Activated CD4-positive, alpha-beta T cell treated with anti-CD3 and anti-CD28 coated beads for 24 hours (primary cell): ENCODE data around the gene ANLN.

Experiments
- DNase-seq, 2 donors: peaks; one replicate each; pipeline ENCODE4 v3.0.0-alpha.2; 2020; ENCODE audit warnings: low read depth in 2 of 2

Gene ANLN, protein sequence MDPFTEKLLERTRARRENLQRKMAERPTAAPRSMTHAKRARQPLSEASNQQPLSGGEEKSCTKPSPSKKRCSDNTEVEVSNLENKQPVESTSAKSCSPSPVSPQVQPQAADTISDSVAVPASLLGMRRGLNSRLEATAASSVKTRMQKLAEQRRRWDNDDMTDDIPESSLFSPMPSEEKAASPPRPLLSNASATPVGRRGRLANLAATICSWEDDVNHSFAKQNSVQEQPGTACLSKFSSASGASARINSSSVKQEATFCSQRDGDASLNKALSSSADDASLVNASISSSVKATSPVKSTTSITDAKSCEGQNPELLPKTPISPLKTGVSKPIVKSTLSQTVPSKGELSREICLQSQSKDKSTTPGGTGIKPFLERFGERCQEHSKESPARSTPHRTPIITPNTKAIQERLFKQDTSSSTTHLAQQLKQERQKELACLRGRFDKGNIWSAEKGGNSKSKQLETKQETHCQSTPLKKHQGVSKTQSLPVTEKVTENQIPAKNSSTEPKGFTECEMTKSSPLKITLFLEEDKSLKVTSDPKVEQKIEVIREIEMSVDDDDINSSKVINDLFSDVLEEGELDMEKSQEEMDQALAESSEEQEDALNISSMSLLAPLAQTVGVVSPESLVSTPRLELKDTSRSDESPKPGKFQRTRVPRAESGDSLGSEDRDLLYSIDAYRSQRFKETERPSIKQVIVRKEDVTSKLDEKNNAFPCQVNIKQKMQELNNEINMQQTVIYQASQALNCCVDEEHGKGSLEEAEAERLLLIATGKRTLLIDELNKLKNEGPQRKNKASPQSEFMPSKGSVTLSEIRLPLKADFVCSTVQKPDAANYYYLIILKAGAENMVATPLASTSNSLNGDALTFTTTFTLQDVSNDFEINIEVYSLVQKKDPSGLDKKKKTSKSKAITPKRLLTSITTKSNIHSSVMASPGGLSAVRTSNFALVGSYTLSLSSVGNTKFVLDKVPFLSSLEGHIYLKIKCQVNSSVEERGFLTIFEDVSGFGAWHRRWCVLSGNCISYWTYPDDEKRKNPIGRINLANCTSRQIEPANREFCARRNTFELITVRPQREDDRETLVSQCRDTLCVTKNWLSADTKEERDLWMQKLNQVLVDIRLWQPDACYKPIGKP

DNA sequence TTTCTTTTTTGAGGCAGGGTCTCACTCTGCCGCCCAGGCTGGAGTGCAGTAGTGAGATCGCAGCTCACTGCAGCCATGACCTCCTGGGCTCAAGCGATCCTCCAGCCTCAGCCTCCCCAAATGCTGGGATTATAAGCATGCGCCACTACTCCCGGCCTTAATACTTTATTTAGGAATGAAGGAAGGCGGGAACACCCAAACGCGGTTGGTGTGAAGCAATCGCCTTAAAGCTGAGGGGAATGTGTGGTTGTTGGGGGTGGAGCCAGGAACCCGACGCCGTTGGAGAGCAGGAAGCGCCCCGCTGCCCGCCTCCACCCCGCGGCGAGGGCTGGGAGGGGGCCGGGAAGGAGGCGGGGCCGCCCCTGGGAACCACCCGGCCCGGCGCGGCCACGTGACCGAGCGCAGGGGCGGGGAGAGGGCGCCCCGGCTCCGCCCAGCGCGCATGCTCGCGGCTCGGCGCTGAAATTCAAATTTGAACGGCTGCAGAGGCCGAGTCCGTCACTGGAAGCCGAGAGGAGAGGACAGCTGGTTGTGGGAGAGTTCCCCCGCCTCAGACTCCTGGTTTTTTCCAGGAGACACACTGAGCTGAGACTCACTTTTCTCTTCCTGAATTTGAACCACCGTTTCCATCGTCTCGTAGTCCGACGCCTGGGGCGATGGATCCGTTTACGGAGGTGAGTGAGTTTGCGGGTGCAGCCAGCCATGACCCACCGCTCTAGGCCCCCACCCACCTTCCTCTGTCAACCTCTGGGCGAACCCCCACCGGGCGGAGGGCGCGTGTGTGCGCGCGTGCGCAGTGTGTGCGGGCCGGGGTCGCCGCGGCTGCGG, at the start of gene ANLN:
Gene ANLN (plus strand): TSS at position 492 of the 828 bp plus-strand sequence. CDS start 165 bp downstream, at position 657.
- DNase-seq: peak; percentile 72 to 76

DNA sequence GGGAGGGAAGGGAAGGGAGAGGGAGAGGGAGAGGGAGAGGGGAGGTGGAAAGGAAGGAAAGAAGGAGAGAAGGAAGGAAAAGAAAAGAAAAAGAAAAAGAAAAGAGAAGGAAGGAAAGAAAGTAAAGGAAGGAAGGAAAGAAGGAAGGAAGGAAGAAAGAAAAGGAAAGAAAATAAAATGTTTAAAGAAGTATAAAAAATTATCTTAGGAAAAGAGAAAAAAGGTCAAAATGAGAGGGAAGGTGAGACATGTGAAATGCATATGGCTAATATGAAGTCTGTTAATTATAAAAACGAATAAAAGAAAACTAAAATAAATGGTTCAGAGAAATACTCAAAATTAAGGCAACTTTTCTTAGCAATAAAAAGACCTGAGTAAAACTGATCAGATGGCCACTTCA, 46.1 kb upstream of the ANLN start:
- no peak for DNase-seq

DNA sequence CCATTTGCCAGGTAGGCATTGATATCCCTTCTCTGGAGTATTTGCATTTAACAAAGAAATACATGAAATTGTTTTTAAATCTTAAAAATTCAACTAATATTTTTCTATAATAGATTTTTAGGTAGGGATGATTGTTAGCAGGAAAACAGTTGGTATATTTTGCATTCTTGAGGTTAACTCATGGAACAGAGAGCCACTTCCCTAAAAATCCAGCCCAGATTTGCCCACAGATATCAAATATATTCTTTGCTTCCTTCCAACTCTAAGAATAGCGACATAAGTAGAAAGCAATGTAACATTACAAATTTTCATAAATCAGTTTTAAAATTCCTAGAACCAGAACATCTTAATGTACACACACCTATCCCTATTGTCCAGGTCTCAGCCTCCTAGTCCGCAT, 45.0 kb upstream of the ANLN start:
- no peak for DNase-seq

DNA sequence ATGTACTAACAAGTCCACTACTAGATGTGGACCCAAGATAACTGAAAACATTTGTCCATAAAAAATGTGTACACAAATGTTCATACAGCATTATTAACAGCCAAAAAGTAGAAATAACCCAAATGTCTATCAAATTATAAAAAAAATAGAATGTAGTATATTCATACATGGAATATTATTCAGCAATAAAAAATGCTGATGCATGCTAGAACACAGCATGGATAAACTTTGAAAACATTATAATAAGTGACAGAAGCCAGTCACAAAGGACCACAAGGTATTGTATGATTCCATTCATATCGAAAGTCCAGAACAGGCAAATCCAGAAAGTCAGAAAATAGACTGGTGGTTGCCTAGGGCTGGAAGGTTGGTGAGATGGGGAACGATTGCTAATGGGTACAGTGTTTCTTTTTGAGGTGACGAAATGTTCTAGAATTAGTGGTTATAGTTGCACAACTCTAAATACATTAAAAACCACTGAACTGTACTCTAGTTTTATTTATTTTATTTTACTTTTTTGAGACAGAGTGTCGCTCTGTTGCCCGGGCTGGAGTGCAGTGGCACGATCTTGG, 43.3 kb upstream of the ANLN start:
- no peak for DNase-seq

DNA sequence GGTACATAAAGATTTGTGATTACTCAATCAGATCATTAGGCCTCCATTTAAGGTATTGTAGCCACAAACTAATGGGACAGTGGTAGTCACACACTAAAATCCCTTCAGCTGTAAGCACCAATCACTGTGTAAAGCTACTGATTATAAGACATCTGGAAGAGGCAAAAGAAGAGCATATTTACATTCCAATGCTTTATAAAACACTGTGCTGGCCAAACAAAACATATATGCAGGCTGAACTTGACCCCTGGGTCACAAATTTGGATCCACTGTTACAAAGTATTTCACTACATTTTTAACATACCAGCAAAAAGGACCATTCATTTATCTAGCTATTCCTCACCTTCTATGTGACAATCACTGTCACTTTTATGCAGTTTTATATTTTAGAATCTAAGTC, 41.4 kb upstream of the ANLN start:
- no peak for DNase-seq

DNA sequence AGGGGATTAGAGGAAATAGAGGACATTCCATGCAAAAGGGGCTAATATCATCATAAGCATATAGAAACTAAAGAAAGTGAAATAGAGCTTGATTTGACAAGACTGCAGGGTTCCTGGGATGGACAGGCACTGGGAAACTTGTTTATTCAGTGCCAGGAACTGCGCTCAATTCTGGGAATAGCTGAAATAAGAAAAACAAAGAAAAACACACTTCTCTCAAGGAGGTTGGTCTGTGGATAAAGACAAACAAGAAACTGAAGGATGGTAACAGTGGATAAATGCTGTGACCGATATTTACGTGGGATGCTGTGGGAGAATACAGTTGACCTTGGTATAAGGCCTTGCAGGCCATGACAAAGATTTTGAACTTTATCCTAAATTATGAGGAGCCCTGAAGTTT, 40.9 kb upstream of the ANLN start:
- no peak for DNase-seq

DNA sequence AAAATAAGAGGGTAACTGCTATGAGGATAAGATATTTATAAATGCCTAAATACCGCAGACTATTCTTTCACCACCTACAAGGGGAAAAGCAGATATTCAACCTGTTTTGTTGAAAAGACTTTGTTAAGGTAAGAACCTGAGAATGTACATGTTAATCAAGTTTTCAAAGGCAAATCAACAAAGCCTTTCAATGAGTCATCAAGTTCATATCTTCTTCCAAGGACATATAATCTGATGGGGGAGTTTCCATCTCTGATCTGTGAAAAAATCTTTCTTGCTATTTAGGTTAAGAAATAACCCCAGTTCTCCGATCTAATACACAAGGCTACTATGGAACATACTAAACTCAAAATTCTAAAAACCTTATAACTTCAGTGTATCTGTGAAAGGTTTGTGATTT, 40.0 kb upstream of the ANLN start:
- no peak for DNase-seq

DNA sequence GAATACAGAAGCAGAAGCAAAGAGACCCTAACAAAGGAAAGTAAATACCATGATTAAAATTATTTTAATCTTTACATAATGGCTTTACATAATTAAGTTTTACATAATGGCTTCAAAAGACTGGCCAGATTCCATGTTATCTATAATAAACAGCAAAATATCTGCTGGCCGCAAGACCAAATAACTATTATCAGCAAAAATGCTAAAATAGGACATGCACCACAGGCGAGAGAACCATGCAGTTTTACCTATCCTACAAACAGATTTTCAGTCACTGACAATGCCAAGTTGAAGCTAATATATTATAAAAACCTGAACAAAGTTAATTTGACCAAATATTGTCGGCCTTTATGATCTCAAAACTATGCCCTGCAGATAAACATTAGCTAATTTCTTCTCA, 34.2 kb upstream of the ANLN start:
- DNase-seq: no peak

DNA sequence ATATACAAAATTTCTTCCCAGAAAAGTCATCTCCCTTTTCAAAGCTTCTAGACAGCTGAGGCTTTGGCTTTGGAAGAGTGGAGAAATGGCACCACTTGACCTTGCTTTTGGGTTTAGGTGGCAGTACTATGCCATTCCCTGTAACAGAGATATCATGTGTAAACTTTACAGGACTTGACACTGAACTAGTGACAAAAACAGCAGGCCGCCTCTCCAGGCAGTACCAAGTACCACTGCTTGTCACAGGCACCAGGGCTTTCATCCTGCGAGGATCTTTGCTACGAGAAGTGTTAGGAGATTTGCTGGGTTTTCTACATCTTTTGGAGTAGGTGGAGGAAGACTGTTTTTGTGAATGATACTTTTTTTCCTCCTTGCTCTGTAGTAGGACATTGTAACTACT, 32.6 kb upstream of the ANLN start:
- no peak for DNase-seq

DNA sequence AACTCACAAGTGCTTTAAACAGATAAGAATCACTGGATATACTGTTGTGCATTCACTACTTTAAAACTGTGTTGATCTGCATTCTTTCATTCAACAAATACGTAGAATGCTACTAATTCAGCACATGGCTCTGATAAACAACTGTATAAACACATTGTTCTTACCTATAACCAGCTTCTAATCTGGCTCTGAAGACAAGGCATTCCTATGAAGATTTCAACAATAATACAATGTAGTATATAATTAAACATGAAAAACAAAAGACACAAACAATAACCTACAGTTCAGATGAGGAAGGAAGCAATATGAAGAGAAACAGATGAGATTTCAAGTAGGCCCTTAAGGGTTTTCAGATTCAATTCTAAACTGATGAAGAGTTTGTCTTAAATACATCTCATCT, 31.1 kb upstream of the ANLN start:
- no peak for DNase-seq

DNA sequence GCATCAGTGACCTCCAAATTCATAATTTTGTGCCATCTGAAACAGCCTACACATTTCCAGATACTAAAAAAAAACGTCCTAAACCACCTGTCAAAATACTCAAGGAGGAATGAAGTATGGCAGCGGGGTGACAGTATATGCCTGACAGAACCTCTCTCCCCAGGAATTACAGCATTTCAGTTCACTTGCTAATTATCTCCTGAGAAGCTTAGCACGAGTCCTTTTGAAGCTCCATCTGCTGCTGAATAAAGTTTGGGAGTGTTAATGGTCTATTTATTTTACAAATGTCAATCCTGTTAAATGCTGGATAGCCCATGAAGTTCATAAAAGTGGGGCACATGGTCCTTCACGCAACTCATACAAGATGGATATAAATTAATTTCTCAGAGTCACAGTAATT, 29.4 kb upstream of the ANLN start:
- DNase-seq: no peak

DNA sequence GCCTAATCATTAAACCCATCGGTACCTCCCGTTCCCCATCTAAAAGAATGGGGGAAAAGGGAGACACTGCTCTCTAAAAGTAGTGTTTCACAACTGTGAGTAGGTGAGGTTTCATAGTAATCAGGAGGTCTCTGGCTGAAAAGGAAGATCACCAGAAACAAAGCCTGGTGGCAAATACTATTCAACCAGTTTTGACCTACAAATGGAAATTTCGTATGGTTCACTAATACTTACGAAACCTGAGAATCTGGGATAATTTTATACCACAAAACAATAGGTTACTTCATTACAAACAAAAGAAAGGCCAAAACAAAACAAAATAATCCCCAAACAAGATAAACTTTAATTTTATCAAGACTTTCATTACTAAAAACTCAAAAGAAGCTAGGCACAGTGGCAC, 28.4 kb upstream of the ANLN start:
- DNase-seq: no peak

DNA sequence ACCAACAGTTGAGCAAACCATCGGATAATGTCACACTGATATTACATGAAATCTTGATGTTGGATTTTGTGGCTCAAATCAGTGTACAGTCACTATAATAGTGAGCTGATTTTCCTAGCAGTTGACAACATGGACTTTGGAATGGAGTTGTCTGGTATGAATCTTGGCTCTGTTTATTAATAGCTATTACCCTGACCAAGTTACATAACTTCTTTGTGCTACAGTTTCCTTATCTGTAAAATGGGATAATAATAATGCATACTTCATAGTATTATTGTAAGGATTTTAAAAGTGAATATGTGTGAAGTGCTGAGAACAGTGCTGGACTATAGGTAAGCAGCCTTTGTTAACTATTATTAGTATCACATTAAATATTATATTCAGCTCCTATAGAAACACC, 26.1 kb upstream of the ANLN start:
- no peak for DNase-seq

DNA sequence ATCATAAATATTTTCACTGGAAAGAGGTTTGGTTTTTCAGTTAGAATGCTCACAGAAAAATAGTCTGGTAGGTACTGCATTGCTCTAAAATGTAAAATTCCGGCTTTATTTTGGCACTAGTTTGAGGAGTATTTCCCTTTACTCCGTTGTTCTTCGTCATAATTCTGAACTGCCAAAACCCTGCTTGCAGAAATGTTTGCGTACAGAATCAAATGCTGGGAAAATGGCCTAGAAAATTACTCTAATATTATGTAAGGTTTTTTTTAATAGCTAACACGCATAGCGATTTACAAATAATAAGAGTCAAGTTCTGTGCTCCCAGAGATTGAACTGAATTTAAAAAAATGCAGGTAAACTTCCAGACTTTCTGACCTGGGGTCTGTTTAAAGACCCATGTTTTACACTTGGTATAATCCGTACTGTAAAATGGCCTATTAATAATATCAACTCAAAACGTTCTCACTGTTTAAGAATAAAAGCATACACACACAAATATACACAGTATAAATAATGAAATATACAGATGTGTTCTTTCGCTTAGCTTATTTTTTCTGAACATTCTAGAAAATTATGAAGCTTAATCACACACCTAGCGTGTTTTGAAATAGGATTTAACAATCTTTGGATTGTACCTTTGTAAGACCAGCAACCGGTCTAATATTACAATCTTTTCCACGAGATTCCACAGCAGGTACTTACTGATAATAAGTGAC, 23.5 kb upstream of the ANLN start:
- DNase-seq: no peak

DNA sequence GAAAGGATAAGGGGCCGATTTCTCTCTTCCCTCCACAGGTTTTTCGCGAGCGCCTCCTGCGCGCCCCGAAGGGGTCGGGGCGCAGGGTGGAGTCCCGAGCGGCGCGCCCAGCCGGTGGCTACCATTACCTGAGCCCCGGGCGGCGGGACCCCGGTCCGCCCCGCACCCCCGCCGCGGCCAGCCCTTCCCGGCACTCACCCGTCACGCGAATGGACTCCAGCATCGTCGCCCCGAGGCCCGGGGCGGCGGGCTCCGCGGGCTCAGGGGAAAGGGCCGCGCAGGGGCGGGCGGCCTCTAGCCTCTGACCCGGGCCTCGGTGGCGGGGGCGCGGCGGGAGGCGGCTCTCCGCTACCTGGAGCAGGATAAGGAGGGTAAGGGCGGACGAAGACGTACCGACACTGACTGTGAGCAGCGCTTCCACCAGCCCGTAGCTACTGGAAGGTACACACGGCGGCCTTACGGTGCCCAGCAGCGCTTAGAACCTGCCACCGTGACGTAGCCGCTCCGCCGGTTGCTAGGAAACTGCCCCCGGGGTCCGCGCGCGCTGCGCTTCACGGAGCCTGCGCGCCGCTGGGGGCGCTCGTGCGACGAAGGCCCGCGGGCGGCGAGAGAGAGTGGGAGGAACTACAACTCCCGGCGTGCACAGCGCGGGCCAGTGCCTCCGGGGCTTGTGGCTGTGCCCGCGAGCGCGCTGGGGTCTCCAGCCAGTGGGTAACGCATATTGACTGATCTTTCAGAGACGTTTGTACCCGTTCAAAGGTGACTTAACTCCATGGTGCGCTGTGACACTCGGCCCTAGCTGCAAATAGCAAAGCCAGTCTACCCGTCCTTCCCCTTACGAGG, 22.7 kb upstream of the ANLN start:
- peak; percentile 82 to 83 for DNase-seq

DNA sequence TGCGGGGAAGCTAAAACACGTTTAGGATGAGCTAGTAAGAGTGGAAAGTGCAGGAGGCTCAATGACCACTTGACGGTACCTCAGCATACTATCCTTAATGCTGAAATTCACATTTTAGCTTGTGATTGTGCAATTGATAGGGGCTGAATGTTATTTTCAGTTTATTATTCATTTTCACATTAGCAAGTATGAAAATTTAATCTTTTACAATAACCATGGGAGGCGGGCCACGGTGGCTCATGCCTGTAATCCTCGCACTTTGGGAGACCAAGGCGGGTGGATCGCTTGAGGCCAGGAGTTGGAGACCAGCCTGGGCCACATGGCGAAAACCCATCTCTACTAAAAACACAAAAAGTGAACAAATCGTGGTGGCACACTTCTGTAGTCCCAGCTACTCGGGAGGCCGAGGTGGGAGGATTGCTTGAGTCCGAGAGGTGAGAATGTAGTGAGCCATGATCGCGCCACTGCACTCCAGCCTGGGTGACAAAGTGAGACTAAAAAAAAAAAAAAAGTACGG, 22.0 kb upstream of the ANLN start:
- DNase-seq: no peak

DNA sequence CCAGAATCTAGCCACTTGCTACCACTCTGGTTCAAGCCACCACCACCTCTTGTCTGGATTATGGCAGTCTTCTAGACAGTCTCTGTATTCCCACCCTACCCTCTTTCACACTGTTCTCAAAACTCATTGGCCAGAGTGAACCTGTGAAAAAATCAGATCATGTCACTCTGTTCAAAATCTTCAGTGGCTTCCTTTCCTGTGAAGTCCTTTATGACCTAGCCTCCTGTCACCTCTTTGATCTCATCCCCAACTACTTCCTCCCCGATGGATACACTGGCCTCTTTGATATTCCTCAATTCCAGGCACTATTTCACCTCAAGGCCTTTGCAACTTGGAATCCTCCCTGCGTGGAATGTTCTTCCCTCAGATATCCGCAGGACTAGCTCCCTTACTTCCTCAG, 21.2 kb upstream of the ANLN start:
- DNase-seq: no peak

DNA sequence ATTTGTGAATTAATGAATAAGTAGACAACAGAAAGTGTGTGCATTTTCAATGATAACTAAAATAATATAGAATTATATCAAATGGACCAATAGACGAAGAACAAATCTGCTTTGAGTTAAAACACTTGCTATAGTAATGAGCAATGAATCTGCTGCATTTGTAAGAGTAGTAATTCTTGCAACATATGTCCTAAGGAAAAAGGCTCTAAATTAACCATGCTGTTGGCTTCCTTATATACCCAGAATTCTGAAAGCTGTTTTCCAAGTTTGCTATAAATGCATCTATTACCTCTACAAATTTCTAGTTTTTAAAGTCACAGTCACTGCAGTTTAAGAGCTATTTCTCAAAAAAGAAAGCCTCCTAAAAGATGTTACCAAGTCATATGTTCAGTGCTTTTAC, 20.5 kb upstream of the ANLN start:
- DNase-seq: no peak

DNA sequence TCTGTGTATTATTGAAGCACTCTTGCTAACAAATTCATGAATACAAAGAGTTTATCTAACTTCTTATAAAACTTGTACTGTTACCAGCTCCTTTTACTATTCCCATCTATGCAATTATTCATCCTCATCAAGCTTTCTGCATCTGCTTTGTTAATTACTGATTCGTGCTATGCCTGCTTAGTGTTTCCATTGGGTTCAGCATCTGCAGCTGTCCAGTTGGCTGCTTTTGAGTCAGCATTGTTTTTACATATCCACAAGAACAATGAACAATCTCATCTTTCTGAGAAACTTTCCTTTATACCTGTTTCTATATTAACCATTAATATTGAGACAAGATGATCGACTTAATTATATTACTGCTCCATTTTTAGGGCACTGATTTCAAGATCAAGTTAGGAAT, 19.6 kb upstream of the ANLN start:
- no peak for DNase-seq

DNA sequence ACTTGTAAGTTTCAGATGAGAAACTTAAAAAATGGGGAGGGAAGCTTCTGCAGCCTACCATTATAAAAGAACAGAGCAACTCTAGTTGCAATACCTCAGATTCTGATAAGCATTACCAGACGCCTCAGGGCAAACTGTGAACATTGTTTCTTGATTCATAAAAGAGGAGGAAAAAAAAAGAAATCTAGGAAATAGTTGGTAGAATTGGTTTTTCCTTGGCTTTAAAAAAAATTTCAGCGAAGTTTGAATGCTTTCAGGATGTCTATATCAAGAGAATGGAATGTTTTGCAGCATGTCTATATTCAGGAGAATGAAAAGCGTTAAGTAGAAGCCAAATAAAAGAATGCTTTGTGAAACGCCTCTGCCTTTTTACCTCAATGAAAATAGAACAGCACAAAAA, 17.5 kb upstream of the ANLN start:
- DNase-seq: no peak
